HepG2 (cell line): Measurements from ENCODE around the gene MRPL18. TPM values are rescaled to one million over a fixed set of nuclear protein-coding genes. Genes with fewer than 3 reads are reported as not detected.

ENCODE experiments used
- ATAC-seq: fragments of 200-7000 bp; cut with Tn5 transposase; 3 replicates; pipeline ENCODE4 v1.9.1; 2020; ENCODE audit warnings: mild to moderate bottlenecking, moderate library complexity
- BruUV-seq: library from RNA; stranded (reverse); fragments of 400-500 nt; replicated peaks from 2 replicates; lab custom pipeline; 2021; lab: Mats Ljungman, UMichigan
- CTCF ChIA-PET: fragments of 300-600 bp; formaldehyde crosslinking; extraction: SDS; loops from one replicate; lab custom pipeline; 2021; ENCODE audit warnings: low total read pairs, inconsistent platforms, low intra/inter-chr PET ratio; lab: Yijun Ruan, JAX
- POLR2A ChIA-PET: fragments of 350-600 bp; sonication (Branson Sonifier 250); formaldehyde crosslinking; loops from one replicate; lab custom pipeline; 2020; ENCODE audit warnings: antibody characterized with exemption, inconsistent platforms; lab: Yijun Ruan, JAX
- DNase-seq: peaks from one replicate; pipeline ENCODE4 v3.0.0-alpha.2; 2015; ENCODE audit warnings: low spot score
- FAIRE-seq: peaks from 3 replicates; lab custom pipeline; 2011; peaks lifted over from hg19 to GRCh38; lab: Jason Lieb, UNC
- H2AFZ ChIP-seq: one replicate; pipeline ENCODE4 v1.6.1; 2011; ENCODE audit warnings: low read length, inconsistent platforms
- H3K27ac ChIP-seq: fragments of 300-600 bp; 3 replicates; pipeline ENCODE4 v1.8.0; 2011; ENCODE audit warnings: mixed run types, mild to moderate bottlenecking, mixed read lengths, low read length, inconsistent platforms; ENCODE audit not compliant: insufficient read depth; ENCODE audit errors: extremely low read length
- H3K27me3 ChIP-seq, 2 experiments: fragments of 200-600 bp in 1 of 2; 2 replicates in 1 of 2; 3 replicates in 1 of 2; pipeline versions ENCODE4 v1.6.0 to v1.8.0; 2011; ENCODE audit warnings: low read length in 2 of 2, mild to moderate bottlenecking in 2 of 2, moderate library complexity in 2 of 2, inconsistent platforms in 1 of 2; ENCODE audit not compliant: insufficient read depth in 2 of 2, control insufficient read depth in 1 of 2
- H3K36me3 ChIP-seq, 2 experiments: fragments of 200-600 bp in 1 of 2; replicated peaks in 1 of 2; 2 replicates in 1 of 2; 3 replicates in 1 of 2; pipeline versions ENCODE4 v1.5.1 to v1.8.0; 2011; ENCODE audit warnings: low read length in 2 of 2, inconsistent platforms in 1 of 2; ENCODE audit not compliant: insufficient read depth in 2 of 2, control insufficient read depth in 1 of 2
- H3K4me1 ChIP-seq: 2 replicates; pipeline ENCODE4 v1.5.1; 2012; ENCODE audit warnings: low read length, inconsistent platforms; ENCODE audit not compliant: insufficient read depth
- H3K4me2 ChIP-seq: 2 replicates; pipeline ENCODE4 v1.6.0; 2011; ENCODE audit warnings: low read depth, low read length, inconsistent platforms
- H3K4me3 ChIP-seq, 3 experiments: fragments of 200-600 bp in 1 of 3; sonication (generic), shearing (Covaris generic) in 1 of 3; replicated peaks in 1 of 3; 2 replicates each; pipeline ENCODE4 v1.5.1; 2011 to 2016; ENCODE audit warnings: low read length in 3 of 3, inconsistent platforms in 2 of 3, low read depth in 2 of 3, mild to moderate bottlenecking in 2 of 3, control low read depth in 1 of 3, mixed read lengths in 1 of 3; ENCODE audit not compliant: insufficient read depth in 1 of 3
- H3K79me2 ChIP-seq: one replicate; pipeline ENCODE4 v1.6.1; 2011; ENCODE audit warnings: low read length, inconsistent platforms; ENCODE audit not compliant: insufficient read depth
- H3K9ac ChIP-seq: 2 replicates; pipeline ENCODE4 v1.6.0; 2011; ENCODE audit warnings: mild to moderate bottlenecking, low read depth, low read length, inconsistent platforms; ENCODE audit not compliant: insufficient read depth
- H3K9me3 ChIP-seq: 2 replicates; pipeline ENCODE4 v1.5.1; 2012; ENCODE audit warnings: mild to moderate bottlenecking, low read length
- H4K20me1 ChIP-seq: 2 replicates; pipeline ENCODE4 v1.6.0; 2011; ENCODE audit warnings: inconsistent platforms, mild to moderate bottlenecking, low read length, moderate library complexity; ENCODE audit not compliant: insufficient read depth
- KDM3A ChIP-seq: IDR thresholded peaks from 2 replicates; pipeline ENCODE4 v1.6.1; 2018; ENCODE audit warnings: low read depth, missing compliant biosample characterization
- ZNF343 ChIP-seq: sonication (generic); formaldehyde crosslinking; IDR thresholded peaks from 2 replicates; pipeline ENCODE4 v1.4.0; 2020; ENCODE audit warnings: mild to moderate bottlenecking, missing genetic modification reagents
- WGBS: methylation state at CpG from one replicate; pipeline ENCODE4 v1.1.6; 2017; ENCODE audit warnings: low lambda C conversion rate; 5-methylcytosine and 5-hydroxymethylcytosine counted together
- in situ Hi-C: cut with HindIII; loops from 2 replicates; pipeline ENCODE4 v1.10.0; 2017; ENCODE audit warnings: low pct_unique_long_range_greater_than_20kb; ENCODE audit not compliant: extremely low pct_ligation_motif_present
- intact Hi-C: fragments of 100-400 bp; cut with micrococcal nuclease; formaldehyde crosslinking; loops from one replicate; pipeline ENCODE4 v1.10.0; 2022; ENCODE audit not compliant: unreplicated experiment
- polyA plus RNA-seq, 8 experiments: library from polyadenylated mRNA; depleted of rRNA in 3 of 8; stranded (reverse) in 7 of 8; unstranded in 1 of 8; fragments of >200 nt; fragmentation: Illumina TruSeq in 4 of 8; extraction: Trizol in 4 of 8; gene quantifications; 2 replicates each; pipeline versions ENCODE4 v1.2.1 to v1.2.3, GENCODE V29; 2011 to 2016; ENCODE audit warnings: low read depth in 4 of 8, missing spikeins in 1 of 8, mixed read lengths in 1 of 8; ENCODE audit not compliant: insufficient read depth in 1 of 8
- total RNA-seq, 5 experiments: library from RNA; depleted of rRNA; stranded (reverse); fragments of >200 nt; fragmentation: Illumina TruSeq; extraction: Trizol; gene quantifications; 2 replicates each; pipeline ENCODE4 v1.2.3, GENCODE V29; 2016; ENCODE audit warnings: low read depth in 1 of 5
- TF ChIP-seq, protein P1 (sequence below): sonication (generic); formaldehyde crosslinking; IDR thresholded peaks from 2 replicates; pipeline ENCODE4 v1.4.0; 2020; ENCODE audit warnings: mild to moderate bottlenecking, missing genetic modification reagents, borderline replicate concordance
- TF ChIP-seq, protein P2 (sequence below): sonication (generic); formaldehyde crosslinking; IDR thresholded peaks from 2 replicates; pipeline ENCODE4 v1.5.0; 2020; ENCODE audit warnings: mild to moderate bottlenecking, low read depth, missing genetic modification reagents, borderline replicate concordance

The MRPL18 gene
- total and polyA plus RNA-seq, 2 of the 13 experiments (the other 11 are each of a cell fraction or from before 2014, with no cell fraction given), result 85.6 to 176 TPM

DNA sequence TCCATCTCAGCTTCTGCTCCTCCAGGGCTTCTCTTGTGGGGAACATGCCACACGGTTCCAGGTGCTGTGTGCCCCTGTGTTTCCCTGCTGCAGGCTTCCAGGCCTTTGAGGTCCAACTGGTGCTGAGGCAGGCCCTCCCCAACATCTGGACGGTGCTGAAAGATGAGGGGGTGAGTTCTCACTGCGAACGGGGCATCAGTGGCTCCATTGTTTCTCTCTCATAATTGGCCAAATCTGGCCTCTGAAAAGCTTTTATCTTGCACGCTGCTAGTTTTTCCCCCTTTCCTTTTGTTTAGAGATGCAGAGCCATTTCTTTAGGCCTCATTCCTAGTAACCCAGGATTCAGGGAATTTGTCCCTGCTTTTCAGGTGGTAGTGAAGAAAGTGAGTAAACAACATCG, 18.4 kb downstream of the MRPL18 start:
- Histone ChIP-seq H3K9ac (no peak overlapping the region), H4K20me1 (no peaks in the 10 kb centered on the region), H3K9me3 (no peaks in the 10 kb centered on the region), H3K79me2 (no peaks in the 10 kb centered on the region), H3K27ac (no peak overlapping the region), H3K4me1 (peaks cover 32% of the 10 kb centered on the region), H2AFZ (no peak overlapping the region), H3K4me2 (no peak overlapping the region), H3K27me3 (peaks cover 0 to 12% of the 10 kb centered on the region in 2 experiments; a peak in 2 of 5 replicates), H3K36me3 (no peaks in the 10 kb centered on the region), H3K4me3 (no peak overlapping the region)
- 36% methylated on average over 6 of the region's 6 CpGs for WGBS
- TF ChIP-seq KDM3A (CRISPR knock-in tag), result no peak
- DNase-seq (no peak), FAIRE-seq (no peak), ATAC-seq (no peak)
- ChIA-PET CTCF (no interaction called here), POLR2A (interaction anchor here (2.4 to 6.3 kb wide), 2 partner anchors 19 to 82 kb away, joined by 23 to 88 read pairs; partner anchors contain the start of genes MRPL18, TCP1 and WTAP)
- no TSS peak for BruUV-seq
- intact Hi-C loops, result no loop called here
- in situ Hi-C loops, result no loop called here

DNA sequence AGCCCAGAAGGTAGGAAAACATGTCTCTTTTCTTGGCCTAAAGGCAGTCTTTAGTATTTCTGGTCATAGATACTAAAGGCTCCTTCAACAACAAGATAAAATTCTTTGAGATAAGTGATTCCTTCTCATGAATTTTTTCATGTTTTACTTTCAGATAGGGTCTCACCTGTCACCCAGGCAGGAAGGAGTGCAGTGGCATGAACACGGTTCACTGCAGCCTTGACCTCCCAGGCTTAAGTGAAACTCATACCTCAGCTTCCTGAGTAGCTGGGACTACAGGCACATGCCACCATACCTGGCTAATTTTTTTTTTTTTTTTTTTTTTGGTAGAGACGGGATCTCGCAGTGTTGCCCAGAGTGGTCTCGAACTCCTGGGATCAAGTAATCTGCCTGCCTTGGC, 18.9 kb downstream of the MRPL18 start:
- no peaks in the 10 kb centered on the region for H3K79me2 ChIP-seq
- no peak overlapping the region for H3K27ac ChIP-seq
- ChIA-PET CTCF (no interaction called here), POLR2A (interaction anchor here (6.3 kb wide), 1 partner anchor 19 kb away, joined by 88 read pairs; the partner anchor contains the start of genes MRPL18 and TCP1)
- no peaks in the 10 kb centered on the region for H4K20me1 ChIP-seq
- no peak overlapping the region for H3K4me2 ChIP-seq
- in situ Hi-C loops (no loop called here), intact Hi-C loops (no loop called here)
- no TSS peak for BruUV-seq
- 46% methylated on average over 4 of the region's 4 CpGs for WGBS
- DNase-seq (no peak), FAIRE-seq (no peak), ATAC-seq (no peak)
- H3K9ac ChIP-seq, result no peak overlapping the region
- peaks cover 0 to 16% of the 10 kb centered on the region in 2 experiments; a peak in 3 of 5 replicates for H3K27me3 ChIP-seq
- H2AFZ ChIP-seq, result no peak overlapping the region
- TF ChIP-seq ZNF343, result no peak
- TF ChIP-seq, protein P1, sequence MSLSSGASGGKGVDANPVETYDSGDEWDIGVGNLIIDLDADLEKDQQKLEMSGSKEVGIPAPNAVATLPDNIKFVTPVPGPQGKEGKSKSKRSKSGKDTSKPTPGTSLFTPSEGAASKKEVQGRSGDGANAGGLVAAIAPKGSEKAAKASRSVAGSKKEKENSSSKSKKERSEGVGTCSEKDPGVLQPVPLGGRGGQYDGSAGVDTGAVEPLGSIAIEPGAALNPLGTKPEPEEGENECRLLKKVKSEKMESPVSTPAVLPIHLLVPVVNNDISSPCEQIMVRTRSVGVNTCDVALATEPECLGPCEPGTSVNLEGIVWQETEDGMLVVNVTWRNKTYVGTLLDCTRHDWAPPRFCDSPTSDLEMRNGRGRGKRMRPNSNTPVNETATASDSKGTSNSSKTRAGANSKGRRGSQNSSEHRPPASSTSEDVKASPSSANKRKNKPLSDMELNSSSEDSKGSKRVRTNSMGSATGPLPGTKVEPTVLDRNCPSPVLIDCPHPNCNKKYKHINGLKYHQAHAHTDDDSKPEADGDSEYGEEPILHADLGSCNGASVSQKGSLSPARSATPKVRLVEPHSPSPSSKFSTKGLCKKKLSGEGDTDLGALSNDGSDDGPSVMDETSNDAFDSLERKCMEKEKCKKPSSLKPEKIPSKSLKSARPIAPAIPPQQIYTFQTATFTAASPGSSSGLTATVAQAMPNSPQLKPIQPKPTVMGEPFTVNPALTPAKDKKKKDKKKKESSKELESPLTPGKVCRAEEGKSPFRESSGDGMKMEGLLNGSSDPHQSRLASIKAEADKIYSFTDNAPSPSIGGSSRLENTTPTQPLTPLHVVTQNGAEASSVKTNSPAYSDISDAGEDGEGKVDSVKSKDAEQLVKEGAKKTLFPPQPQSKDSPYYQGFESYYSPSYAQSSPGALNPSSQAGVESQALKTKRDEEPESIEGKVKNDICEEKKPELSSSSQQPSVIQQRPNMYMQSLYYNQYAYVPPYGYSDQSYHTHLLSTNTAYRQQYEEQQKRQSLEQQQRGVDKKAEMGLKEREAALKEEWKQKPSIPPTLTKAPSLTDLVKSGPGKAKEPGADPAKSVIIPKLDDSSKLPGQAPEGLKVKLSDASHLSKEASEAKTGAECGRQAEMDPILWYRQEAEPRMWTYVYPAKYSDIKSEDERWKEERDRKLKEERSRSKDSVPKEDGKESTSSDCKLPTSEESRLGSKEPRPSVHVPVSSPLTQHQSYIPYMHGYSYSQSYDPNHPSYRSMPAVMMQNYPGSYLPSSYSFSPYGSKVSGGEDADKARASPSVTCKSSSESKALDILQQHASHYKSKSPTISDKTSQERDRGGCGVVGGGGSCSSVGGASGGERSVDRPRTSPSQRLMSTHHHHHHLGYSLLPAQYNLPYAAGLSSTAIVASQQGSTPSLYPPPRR (CRISPR knock-in tag), result no peak
- TF ChIP-seq, protein P2, sequence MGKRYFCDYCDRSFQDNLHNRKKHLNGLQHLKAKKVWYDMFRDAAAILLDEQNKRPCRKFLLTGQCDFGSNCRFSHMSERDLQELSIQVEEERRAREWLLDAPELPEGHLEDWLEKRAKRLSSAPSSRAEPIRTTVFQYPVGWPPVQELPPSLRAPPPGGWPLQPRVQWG (CRISPR knock-in tag), result no peak
- no peaks in the 10 kb centered on the region for H3K36me3 ChIP-seq
- no peaks in the 10 kb centered on the region for H3K9me3 ChIP-seq
- peaks cover 32% of the 10 kb centered on the region for H3K4me1 ChIP-seq
- no peak overlapping the region for H3K4me3 ChIP-seq
